MM.1S (cell line): ENCODE results near the gene ZNF474.

ENCODE experiments used
- DNase-seq: peaks from one replicate; pipeline ENCODE4 v3.0.0-alpha.2; 2015
- H2AFZ ChIP-seq: fragments of 300-600 bp; sonication (generic); 2 replicates; pipeline ENCODE4 v1.6.0; 2016; ENCODE audit warnings: antibody characterized with exemption, low read length
- H3F3A ChIP-seq: fragments of 300-600 bp; sonication (generic); 2 replicates; pipeline ENCODE4 v1.6.1; 2016; ENCODE audit warnings: mild to moderate bottlenecking, antibody characterized with exemption, low read length, moderate library complexity, mixed read lengths; ENCODE audit not compliant: insufficient read depth
- H3K27ac ChIP-seq: fragments of 300-600 bp; sonication (generic); 2 replicates; pipeline ENCODE4 v1.5.1; 2016; ENCODE audit warnings: mild to moderate bottlenecking, low read length
- H3K27me3 ChIP-seq: fragments of 300-600 bp; sonication (generic); replicated peaks from 2 replicates; pipeline ENCODE4 v1.6.0; 2016; ENCODE audit warnings: low read length; ENCODE audit not compliant: insufficient read depth
- H3K36me3 ChIP-seq: fragments of 300-600 bp; sonication (generic); replicated peaks from 2 replicates; pipeline ENCODE4 v1.6.1; 2016; ENCODE audit warnings: mild to moderate bottlenecking, low read length, mixed read lengths; ENCODE audit not compliant: insufficient read depth
- H3K4me1 ChIP-seq: fragments of 300-600 bp; sonication (generic); 2 replicates; pipeline ENCODE4 v1.6.1; 2016; ENCODE audit warnings: low read length, mixed read lengths
- H3K4me2 ChIP-seq: fragments of 300-600 bp; sonication (generic); 2 replicates; pipeline ENCODE4 v1.6.0; 2016; ENCODE audit warnings: low read depth, low read length
- H3K4me3 ChIP-seq: fragments of 300-600 bp; sonication (generic); 2 replicates; pipeline ENCODE4 v1.5.1; 2016; ENCODE audit warnings: low read length, mixed read lengths
- H3K79me2 ChIP-seq: fragments of 300-600 bp; sonication (generic); 2 replicates; pipeline ENCODE4 v1.6.1; 2016; ENCODE audit warnings: mixed run types, low read length, mixed read lengths
- H3K9ac ChIP-seq: fragments of 300-600 bp; sonication (generic); 2 replicates; pipeline ENCODE4 v1.6.1; 2016; ENCODE audit warnings: low read length, mixed read lengths
- H3K9me2 ChIP-seq: fragments of 300-600 bp; sonication (generic); replicated peaks from 2 replicates; pipeline ENCODE4 v1.6.1; 2016; ENCODE audit warnings: mild to moderate bottlenecking, low read length, mixed read lengths; ENCODE audit not compliant: insufficient read depth
- H3K9me3 ChIP-seq: fragments of 300-600 bp; sonication (generic); replicated peaks from 2 replicates; pipeline ENCODE4 v1.6.1; 2016; ENCODE audit warnings: mild to moderate bottlenecking, low read length, mixed read lengths; ENCODE audit not compliant: insufficient read depth
- H4K20me1 ChIP-seq: fragments of 300-600 bp; sonication (generic); 2 replicates; pipeline ENCODE4 v1.6.1; 2016; ENCODE audit warnings: mild to moderate bottlenecking, low read length, moderate library complexity, mixed read lengths; ENCODE audit not compliant: insufficient read depth
- EZH2 ChIP-seq: fragments of 300-600 bp; sonication (generic); optimal IDR thresholded peaks from 2 replicates; pipeline ENCODE3; 2017; ENCODE audit warnings: low read depth, mild to moderate bottlenecking, antibody characterized with exemption, low read length, mixed read lengths
- EZH2phosphoT487 ChIP-seq: fragments of 300-600 bp; sonication (generic); IDR thresholded peaks from 2 replicates; pipeline ENCODE4 v1.6.1; 2018; ENCODE audit warnings: antibody characterized with exemption, low read length
- TF ChIP-seq, protein P1 (sequence below): fragments of 300-600 bp; sonication (generic); IDR thresholded peaks from 2 replicates; pipeline ENCODE4 v1.5.1; 2016; ENCODE audit warnings: antibody characterized with exemption, low read length, mixed read lengths

ZNF474 gene

GRCh38 chr5:122170620-122171019 is 41.3 kb downstream of the ZNF474 start:
- H3K4me2 ChIP-seq = no peak overlapping the region
- 0 out of 2 replicates have a peak overlapping the region, but pooled peaks have one; percentile 42 for H2AFZ ChIP-seq
- DNase-seq = no peak
- no peaks in the 10 kb centered on the region for H3K79me2 ChIP-seq
- H3K4me3 ChIP-seq = no peak overlapping the region
- no peaks in the 10 kb centered on the region for H3K36me3 ChIP-seq
- TF ChIP-seq, protein P1, sequence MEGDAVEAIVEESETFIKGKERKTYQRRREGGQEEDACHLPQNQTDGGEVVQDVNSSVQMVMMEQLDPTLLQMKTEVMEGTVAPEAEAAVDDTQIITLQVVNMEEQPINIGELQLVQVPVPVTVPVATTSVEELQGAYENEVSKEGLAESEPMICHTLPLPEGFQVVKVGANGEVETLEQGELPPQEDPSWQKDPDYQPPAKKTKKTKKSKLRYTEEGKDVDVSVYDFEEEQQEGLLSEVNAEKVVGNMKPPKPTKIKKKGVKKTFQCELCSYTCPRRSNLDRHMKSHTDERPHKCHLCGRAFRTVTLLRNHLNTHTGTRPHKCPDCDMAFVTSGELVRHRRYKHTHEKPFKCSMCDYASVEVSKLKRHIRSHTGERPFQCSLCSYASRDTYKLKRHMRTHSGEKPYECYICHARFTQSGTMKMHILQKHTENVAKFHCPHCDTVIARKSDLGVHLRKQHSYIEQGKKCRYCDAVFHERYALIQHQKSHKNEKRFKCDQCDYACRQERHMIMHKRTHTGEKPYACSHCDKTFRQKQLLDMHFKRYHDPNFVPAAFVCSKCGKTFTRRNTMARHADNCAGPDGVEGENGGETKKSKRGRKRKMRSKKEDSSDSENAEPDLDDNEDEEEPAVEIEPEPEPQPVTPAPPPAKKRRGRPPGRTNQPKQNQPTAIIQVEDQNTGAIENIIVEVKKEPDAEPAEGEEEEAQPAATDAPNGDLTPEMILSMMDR = no peak
- TF ChIP-seq EZH2phosphoT487 = no peak
- TF ChIP-seq EZH2 = no peak
- H3K27me3 ChIP-seq = no peaks in the 10 kb centered on the region
- H3K9me3 ChIP-seq = no peaks in the 10 kb centered on the region
- H3K27ac ChIP-seq = no peak overlapping the region
- no peaks in the 10 kb centered on the region for H4K20me1 ChIP-seq
- H3K4me1 ChIP-seq = no peaks in the 10 kb centered on the region
- H3K9me2 ChIP-seq = no peaks in the 10 kb centered on the region
- H3K9ac ChIP-seq = no peak overlapping the region
- no peaks in the 10 kb centered on the region for H3F3A ChIP-seq

- Histone ChIP-seq H3K79me2 (no peaks in the 10 kb centered on the region), H3F3A (no peaks in the 10 kb centered on the region), H3K4me2 (no peak overlapping the region), H2AFZ (no peak overlapping the region), H3K9ac (no peak overlapping the region), H3K4me3 (no peak overlapping the region), H4K20me1 (no peaks in the 10 kb centered on the region), H3K27me3 (no peaks in the 10 kb centered on the region), H3K4me1 (no peaks in the 10 kb centered on the region), H3K27ac (no peak overlapping the region), H3K9me2 (no peaks in the 10 kb centered on the region), H3K36me3 (no peaks in the 10 kb centered on the region), H3K9me3 (no peaks in the 10 kb centered on the region)
- TF ChIP-seq EZH2 (no peak), EZH2phosphoT487 (no peak)
- TF ChIP-seq, protein P1 = no peak
- DNase-seq = no peak
Observed at GRCh38 chr5:122172207-122172606, 42.9 kb downstream of the ZNF474 start.

DNA sequence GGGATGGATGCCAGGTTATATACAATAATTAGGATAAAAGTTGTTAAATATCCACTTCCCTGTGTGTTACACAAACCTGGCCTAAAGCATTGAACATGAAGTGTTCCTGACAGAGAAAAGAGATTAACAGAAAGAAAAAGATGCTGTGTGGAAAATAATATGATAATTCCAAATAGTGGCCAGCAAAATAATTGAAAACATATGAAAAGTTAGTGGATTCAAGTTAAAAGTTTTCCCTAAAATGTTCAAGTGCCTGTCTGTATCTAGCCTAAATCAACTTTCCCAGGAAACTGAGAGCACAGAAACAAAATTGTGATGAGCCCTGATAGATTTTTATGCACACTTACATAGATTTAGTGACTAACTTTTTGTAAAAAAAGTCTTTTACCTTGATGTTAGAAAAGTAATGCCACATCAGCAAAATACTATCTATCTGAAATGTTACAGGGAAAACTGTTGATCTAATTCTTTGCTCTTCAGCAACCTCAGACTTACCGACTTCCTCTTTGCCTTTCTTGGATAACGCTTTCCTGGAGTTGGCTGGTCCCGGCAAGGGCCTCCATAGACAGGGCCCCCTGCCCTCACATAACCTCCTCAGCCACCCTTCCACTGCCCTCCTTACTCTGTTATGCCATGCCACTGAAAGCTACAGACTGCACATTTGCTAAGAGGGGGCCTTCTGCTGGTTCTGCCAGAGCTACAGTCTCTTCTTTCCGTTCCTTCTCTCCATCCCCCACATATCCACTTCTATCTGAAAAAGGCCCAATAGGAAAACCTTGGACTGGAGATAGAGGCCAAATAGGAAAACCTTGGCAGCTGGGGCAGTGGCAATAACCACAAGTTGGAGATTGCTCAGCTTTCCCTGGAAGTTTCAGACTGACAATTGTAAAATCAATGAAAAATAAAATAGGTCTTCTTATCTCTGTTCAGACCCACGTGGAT is 44.4 kb downstream of the ZNF474 start:
- Histone ChIP-seq H3K4me3 (no peak overlapping the region), H3F3A (no peaks in the 10 kb centered on the region), H3K36me3 (no peaks in the 10 kb centered on the region), H3K27ac (no peak overlapping the region), H4K20me1 (no peaks in the 10 kb centered on the region), H3K9ac (no peak overlapping the region), H3K9me3 (no peaks in the 10 kb centered on the region), H2AFZ (no peak overlapping the region), H3K79me2 (no peaks in the 10 kb centered on the region), H3K27me3 (no peaks in the 10 kb centered on the region), H3K4me2 (no peak overlapping the region), H3K4me1 (no peaks in the 10 kb centered on the region), H3K9me2 (no peaks in the 10 kb centered on the region)
- no peak for DNase-seq
- no peak for TF ChIP-seq EZH2phosphoT487
- no peak for TF ChIP-seq EZH2
- TF ChIP-seq, protein P1 = no peak
